Panc1 (cell line): ENCODE data around the gene PIM2. TPM values are rescaled to one million over a fixed set of nuclear protein-coding genes. Genes with fewer than 3 reads are reported as not detected.
A peak's percentile ranks its signal among the peaks of the same experiment; 100 is the strongest.

Experiments
- ATAC-seq: fragments of 200-7000 bp; cut with Tn5 transposase; 2 replicates; pipeline ENCODE4 v1.9.1; 2020; ENCODE audit warnings: mild to moderate bottlenecking, moderate library complexity
- BruUV-seq: library from RNA; stranded (reverse); fragments of 400-500 nt; replicated peaks from 2 replicates; lab custom pipeline; 2021; lab: Mats Ljungman, UMichigan
- CTCF ChIA-PET: fragments of 300-600 bp; sonication (Branson Sonifier 250); formaldehyde crosslinking; loops from one replicate; lab custom pipeline; 2022; ENCODE audit warnings: antibody characterized with exemption; lab: Charles Lee
- POLR2A ChIA-PET: fragments of 300-600 bp; sonication (Branson Sonifier 250); formaldehyde crosslinking; loops from one replicate; lab custom pipeline; 2022; ENCODE audit warnings: antibody characterized with exemption; lab: Charles Lee
- DNase-seq: peaks from one replicate; pipeline ENCODE4 v3.0.0-alpha.2; 2010; ENCODE audit warnings: low read depth, low spot score
- H3K27ac ChIP-seq: 2 replicates; pipeline ENCODE4 v1.5.1; 2011; ENCODE audit warnings: mild to moderate bottlenecking, low read length, inconsistent platforms
- H3K27me3 ChIP-seq: fragments of 200-500 bp; sonication (Bioruptor generic); 2 replicates; pipeline ENCODE4 v1.6.0; 2014; ENCODE audit warnings: low read length, inconsistent platforms; ENCODE audit not compliant: control insufficient read depth, insufficient read depth
- H3K36me3 ChIP-seq: fragments of 200-500 bp; sonication (Bioruptor generic); 2 replicates; pipeline ENCODE4 v1.5.1; 2014; ENCODE audit warnings: inconsistent platforms, mild to moderate bottlenecking, low read length, moderate library complexity; ENCODE audit not compliant: control insufficient read depth, insufficient read depth
- H3K4me1 ChIP-seq: 2 replicates; pipeline ENCODE4 v1.5.1; 2011; ENCODE audit warnings: inconsistent platforms, mild to moderate bottlenecking, low read length, moderate library complexity; ENCODE audit not compliant: control insufficient read depth, insufficient read depth
- H3K4me3 ChIP-seq, 2 experiments: 2 replicates each; pipeline ENCODE4 v1.5.1; 2011 to 2012; ENCODE audit warnings: low read depth in 2 of 2, low read length in 2 of 2, mild to moderate bottlenecking in 2 of 2, inconsistent platforms in 1 of 2, moderate library complexity in 1 of 2
- H3K9me3 ChIP-seq: fragments of 200-500 bp; sonication (Bioruptor generic); 2 replicates; pipeline ENCODE4 v1.5.1; 2014; ENCODE audit warnings: low read depth, mild to moderate bottlenecking, inconsistent platforms, low read length, moderate library complexity; ENCODE audit not compliant: control insufficient read depth, insufficient read depth
- CTCF ChIP-seq: fragments of 450-650 bp; IDR thresholded peaks from 2 replicates; pipeline ENCODE4 v1.5.1; 2017; ENCODE audit warnings: mild to moderate bottlenecking
- POLR2AphosphoS5 ChIP-seq: IDR thresholded peaks from 2 replicates; pipeline ENCODE4 v1.6.1; 2012; ENCODE audit warnings: mild to moderate bottlenecking, low read depth, low read length, moderate library complexity
- REST ChIP-seq, 2 experiments: IDR thresholded peaks; 2 replicates each; pipeline ENCODE4 v1.6.1; 2011 to 2012; ENCODE audit warnings: low read depth in 2 of 2, control low read depth in 1 of 2, low read length in 1 of 2, mild to moderate bottlenecking in 1 of 2, moderate library complexity in 1 of 2; ENCODE audit not compliant: insufficient read depth in 1 of 2
- SIN3A ChIP-seq: IDR thresholded peaks from 2 replicates; pipeline ENCODE4 v1.6.1; 2012; ENCODE audit warnings: low read depth, mild to moderate bottlenecking, low read length, moderate library complexity, borderline replicate concordance; ENCODE audit not compliant: insufficient read depth
- TCF7L2 ChIP-seq: IDR thresholded peaks from 2 replicates; pipeline ENCODE4 v1.6.1; 2011; ENCODE audit warnings: mild to moderate bottlenecking, low read depth, low read length, inconsistent platforms
- in situ Hi-C: cut with HindIII; loops from 2 replicates; pipeline ENCODE4 v1.10.0; 2016; ENCODE audit warnings: low sequenced_read_pairs, low pct_unique_long_range_greater_than_20kb
- intact Hi-C: fragments of 100-400 bp; cut with micrococcal nuclease; formaldehyde crosslinking; loops from one replicate; pipeline ENCODE4 v1.10.0; 2022; ENCODE audit not compliant: unreplicated experiment
- total RNA-seq: library from RNA; stranded (reverse); gene quantifications from one replicate; pipeline ENCODE4 v1.2.1, GENCODE V29; 2021; ENCODE audit not compliant: unreplicated experiment

PIM2 gene
- total RNA-seq, 1 experiment from 2014 or later = 52.6 TPM

- intact Hi-C loops = no loop called here
- Histone ChIP-seq H3K27ac (no peak overlapping the region), H3K4me3 (no peak overlapping the region), H3K36me3 (no peaks in the 10 kb centered on the region; the same call in 1 of the 2 replicates), H3K9me3 (no peaks in the 10 kb centered on the region), H3K4me1 (no peaks in the 10 kb centered on the region), H3K27me3 (no peaks in the 10 kb centered on the region)
- ATAC-seq (no peak), DNase-seq (no peak)
- in situ Hi-C loops = no loop called here
- TF ChIP-seq CTCF = no peak
- TF ChIP-seq SIN3A = no peak
- TF ChIP-seq POLR2AphosphoS5 = no peak
- no peak for TF ChIP-seq TCF7L2
- TF ChIP-seq REST (IDR thresholded peaks at IDR 0.05; ENCODE audit: insufficient read depth in 1 of 2, low read depth in 2 of 2, low read length in 1 of 2) = no peak
- ChIA-PET POLR2A (no interaction called here), CTCF (no interaction called here)
- BruUV-seq = no TSS peak
Observed at GRCh38 chrX:48933757-48934156, 14.9 kb upstream of the PIM2 start.

GRCh38 chrX:48927736-48928382 is 9.0 kb upstream of the PIM2 start:
- no peaks in the 10 kb centered on the region; the same call in 1 of the 2 replicates for H3K36me3 ChIP-seq
- H3K4me3 ChIP-seq = no peak overlapping the region
- ATAC-seq (no peak), DNase-seq (no peak)
- intact Hi-C loops (no loop called here), in situ Hi-C loops (no loop called here)
- TF ChIP-seq CTCF (no peak), POLR2AphosphoS5 (no peak), SIN3A (no peak), REST (IDR thresholded peaks at IDR 0.05; ENCODE audit: insufficient read depth in 1 of 2, low read depth in 2 of 2, low read length in 1 of 2) (no peak), TCF7L2 (no peak)
- H3K9me3 ChIP-seq = no peaks in the 10 kb centered on the region
- BruUV-seq = TSS peak; percentile 47
- ChIA-PET POLR2A (no interaction called here), CTCF (no interaction called here)
- no peaks in the 10 kb centered on the region for H3K27me3 ChIP-seq
- H3K4me1 ChIP-seq = no peaks in the 10 kb centered on the region
- H3K27ac ChIP-seq = no peak overlapping the region
